HG03460 (cell line): Measurements from ENCODE around the gene RNASE13.
"Not testable (repeated sequence)": the region's sequence is repeated elsewhere in the genome, so short reads cannot be mapped to it uniquely, and the experiment has no call there.

Experiments
- ATAC-seq: cut with Tn5 transposase; IDR thresholded peaks from one replicate; pipeline ENCODE4 v1.9.1; 2021; ENCODE audit not compliant: unreplicated experiment

Gene RNASE13

DNA sequence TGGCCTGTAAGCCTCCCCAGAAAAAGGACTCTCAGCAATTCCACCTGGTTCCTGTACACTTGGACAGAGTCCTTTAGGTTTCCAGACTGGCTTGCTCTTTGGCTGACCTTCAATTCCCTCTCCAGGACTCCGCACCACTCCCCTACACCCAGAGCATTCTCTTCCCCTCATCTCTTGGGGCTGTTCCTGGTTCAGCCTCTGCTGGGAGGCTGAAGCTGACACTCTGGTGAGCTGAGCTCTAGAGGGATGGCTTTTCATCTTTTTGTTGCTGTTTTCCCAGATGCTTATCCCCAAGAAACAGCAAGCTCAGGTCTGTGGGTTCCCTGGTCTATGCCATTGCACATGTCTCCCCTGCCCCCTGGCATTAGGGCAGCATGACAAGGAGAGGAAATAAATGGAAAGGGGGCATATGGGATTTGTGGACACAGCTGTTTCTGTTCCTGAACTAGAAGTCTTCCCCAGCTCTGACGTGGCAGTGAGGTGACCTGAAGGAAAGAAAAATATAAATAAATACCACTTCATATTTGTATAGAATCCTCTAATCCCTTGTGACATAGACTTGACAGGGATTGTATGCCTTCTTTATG lies 8.9 kb upstream of the RNASE13 start:
- no peak for ATAC-seq

DNA sequence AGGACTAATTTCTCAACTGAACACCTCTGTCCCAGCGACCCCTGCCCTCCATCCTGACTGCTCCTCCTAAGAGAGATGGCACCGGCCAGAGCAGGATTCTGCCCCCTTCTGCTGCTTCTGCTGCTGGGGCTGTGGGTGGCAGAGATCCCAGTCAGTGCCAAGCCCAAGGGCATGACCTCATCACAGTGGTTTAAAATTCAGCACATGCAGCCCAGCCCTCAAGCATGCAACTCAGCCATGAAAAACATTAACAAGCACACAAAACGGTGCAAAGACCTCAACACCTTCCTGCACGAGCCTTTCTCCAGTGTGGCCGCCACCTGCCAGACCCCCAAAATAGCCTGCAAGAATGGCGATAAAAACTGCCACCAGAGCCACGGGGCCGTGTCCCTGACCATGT lies 8.3 kb upstream of the RNASE13 start:
- ATAC-seq, result no peak

DNA sequence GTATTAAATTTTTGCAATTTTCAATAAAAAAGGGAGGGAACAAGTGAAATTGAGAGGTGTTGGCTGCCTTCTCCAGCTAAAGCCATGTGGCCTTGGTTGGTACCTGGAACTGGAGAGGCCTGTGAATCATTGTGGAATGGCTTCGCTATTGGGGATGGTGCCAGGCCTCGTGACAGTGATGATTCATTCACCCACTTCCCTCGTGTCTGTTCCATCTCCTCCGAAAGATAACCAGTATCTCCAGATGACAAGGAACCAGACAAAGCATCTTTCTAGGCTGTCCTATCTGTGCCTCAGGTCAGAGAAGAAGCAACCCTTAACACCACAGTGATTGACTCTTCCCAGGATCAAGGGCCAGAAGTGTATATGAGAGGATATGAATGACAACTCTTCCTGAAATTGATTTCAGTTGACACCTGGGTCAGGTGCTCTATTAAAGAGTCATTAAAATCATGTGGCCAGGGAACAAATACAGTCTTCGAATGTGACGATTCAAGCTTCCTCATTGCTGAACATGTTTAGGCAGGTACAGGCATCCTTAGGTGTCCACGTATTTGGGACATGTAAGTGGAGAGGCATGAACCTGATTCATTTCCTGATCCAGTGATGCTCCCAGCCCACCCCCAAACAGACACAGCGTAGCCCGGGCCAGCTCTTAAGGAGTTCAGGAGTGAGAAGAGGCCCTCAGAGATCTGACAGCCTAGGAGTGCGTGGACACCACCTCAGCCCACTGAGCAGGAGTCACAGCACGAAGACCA lies 7.2 kb upstream of the RNASE13 start, which contains the start of gene RNASE7:
TSS of gene RNASE7 (plus strand) at position 687 of the 758 bp plus-strand sequence. CDS start 631 bp downstream, outside the sequence.
- ATAC-seq, result no peak

DNA sequence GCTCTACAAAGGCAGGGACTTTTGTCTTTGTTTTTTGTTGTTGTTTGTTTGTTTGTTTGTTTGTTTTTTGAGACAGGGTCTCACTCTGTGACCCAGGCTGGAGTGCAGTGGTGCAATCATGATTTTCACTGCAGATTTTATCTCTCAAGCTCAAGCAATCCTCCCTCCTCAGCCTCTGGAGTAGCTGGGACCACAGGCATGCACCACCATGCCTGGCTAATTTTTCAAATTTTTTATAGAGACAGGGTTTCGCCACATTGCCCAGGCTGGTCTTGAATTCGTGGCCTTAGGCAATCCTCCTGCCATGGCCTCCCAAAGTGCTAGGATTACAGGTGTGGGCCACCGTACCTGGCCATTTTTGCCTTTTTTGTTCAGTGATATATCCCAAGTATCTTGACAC lies 6.3 kb upstream of the RNASE13 start:
- ATAC-seq, result not testable (repeated sequence)

- ATAC-seq, result no peak
Measured at GRCh38 chr14:21040370-21040925, 5.8 kb upstream of the RNASE13 start.

DNA sequence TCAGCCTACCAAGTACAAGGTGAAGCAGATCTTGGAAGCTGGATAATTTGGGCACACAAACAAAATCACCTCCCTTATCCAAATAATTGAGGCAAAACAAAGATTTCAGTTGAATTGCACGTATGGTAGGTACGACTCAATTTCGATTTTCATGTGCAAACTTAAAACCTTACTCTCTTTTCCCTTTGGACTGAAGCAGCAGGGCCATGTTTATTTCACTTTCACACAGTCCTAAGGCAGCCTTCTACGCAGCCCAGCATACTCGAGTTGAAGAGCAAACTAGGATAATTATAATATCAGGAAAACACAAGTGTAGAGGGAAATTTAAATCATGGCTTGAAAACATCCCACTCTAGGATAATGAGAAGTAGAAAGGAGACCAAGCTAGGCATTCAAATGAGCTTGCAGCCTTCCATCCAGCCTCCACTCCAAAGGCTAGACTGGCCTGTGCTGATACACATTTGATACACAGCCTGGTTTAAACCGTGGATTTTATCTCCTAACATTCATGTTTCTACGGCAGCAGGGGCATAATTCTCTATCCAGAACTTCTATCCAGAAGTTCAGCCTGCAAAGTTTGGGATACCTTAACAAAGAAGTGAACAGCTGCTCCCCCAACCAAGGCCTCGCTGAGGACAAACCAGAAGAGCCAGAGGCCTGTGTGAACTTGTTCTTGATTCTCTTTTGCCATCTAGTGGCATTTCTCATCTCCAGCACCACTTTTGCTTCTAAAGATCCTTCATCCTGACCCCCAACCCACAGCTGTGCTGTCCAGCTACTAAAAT lies 5.2 kb upstream of the RNASE13 start:
- no peak for ATAC-seq

DNA sequence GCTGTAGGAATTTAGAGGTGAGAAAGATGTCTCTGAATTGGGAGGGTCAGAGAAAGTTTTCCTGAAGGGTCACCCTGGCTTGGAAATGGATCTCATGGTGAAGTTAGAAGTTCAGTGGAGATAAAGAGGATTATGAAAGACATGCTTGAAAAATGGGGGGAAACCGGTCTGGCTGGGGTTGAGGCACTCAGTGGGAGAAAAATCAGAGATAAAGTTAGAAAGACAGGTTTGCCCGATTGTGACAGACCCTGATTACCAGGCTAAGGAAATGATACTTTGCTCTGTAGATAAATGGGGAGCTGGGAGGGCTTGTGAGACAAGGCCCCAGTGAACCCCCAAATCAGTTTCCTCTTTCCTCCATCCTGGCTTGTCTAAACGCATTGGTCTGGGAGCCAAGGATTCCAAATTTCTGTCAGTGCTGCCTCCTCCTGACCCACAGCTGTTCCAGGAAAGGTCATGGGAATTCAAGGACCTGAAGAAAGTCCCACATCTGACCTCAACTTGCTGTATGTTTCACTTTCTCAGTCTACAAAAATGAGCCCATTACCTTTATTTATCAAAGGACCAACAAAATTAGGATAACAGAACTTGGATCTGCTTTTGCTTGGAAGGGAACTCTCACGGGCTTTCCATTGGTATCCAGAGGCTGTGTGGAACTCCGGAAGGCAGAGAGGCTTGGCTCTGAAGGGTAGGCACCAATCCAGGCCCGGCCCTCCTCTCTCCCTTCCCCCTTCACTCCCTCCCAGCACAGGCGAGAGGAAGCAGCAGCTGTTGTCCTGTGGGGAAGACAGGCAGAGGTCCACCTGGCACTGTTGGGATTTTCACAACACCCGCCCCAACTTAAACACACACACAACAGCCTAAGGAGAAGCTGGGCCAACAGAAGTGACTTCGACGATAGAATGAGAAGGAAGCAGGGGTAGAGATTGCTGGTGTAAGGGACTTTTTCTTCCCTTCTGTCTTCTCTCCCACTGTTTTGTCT lies 4.1 kb upstream of the RNASE13 start:
- no peak for ATAC-seq

- ATAC-seq, result no peak
Measured at GRCh38 chr14:21037156-21037555, 2.5 kb upstream of the RNASE13 start.

DNA sequence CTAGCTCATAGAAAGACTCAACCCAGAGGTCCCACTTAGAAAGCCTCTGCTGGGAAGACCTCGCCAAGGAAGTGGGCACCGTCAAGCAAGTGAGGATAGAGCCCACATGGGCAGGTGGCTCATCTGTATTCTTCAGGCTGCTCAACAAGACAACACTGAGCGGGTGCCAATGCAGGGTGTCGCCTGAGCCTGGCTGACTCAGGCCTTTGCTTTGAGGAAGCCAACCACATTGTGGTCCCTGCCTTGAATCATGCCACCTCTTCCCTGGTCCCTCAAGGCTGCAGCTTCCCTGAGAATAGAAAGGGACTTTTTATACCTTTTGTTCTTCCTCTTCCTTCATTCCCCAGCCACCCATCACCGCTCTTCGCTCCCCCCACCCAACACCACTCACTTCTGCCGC lies 2.1 kb upstream of the RNASE13 start:
- ATAC-seq, result no peak

DNA sequence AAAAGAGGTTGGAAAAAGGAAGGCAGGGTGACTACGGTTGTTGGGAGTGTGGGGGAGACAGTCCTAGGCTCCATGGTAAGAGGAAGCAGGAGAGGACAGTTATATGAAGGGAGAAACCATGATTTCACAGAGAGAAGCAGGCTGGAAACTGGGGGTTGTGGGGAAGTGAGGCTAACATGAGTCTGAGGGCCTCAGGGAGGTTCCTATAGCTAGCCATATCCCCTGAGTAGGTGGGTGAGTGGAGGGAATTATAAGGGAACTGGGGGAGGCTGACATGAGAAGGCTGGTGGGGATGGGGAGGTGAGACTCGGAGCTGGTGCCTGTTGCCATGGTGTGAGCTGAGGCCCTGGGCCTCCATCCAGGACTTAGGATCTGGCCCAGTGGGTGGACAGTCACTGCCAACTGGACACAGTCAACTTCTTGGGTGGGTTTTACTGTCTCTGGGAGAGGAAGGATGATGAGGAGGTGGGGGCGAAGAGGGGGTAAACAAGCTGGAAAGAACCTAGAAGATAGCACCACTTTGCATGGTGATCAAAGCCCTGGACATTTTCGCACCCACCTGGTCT lies 1.4 kb downstream of the RNASE13 start:
- no peak for ATAC-seq

DNA sequence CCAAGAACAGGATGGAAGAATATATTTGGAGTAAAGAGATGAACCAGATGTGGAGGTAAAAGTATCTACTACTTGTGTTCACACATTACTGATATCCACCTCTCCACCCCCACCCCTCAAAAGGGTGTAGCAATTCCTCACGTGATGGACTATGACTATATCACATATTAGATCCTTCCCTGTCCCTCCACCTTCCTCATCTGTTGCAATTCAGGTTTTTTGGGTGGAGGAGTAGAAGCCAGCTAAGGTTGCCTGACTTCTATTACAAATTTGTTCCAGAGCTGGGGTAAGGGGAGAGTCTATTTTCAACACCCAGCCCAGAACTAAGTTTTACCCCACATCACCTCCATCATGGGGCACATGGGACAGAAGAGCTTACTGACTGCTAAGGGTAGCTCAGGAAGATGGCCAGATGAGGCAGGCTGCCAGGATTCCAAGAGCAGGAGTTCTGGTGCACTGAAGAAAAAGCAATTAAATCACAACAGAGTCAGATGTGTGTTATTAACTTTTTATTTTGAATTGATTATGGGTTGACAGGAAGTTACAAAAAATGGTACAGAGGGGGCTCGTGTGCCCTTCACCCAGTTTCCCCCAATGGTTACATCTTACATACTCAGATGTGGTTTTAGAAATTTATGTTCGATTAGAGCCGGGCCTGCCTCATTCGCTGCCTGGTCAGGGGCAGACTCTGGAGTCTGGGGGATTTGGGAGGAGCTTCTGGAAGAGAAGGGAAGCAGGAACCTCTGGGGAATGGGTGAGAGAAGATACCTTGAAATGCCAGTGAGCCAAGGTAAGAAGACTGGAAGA lies 2.1 kb downstream of the RNASE13 start:
- ATAC-seq, result no peak

GRCh38 chr14:21030531-21030930 lies 4.1 kb downstream of the RNASE13 start:
- no peak for ATAC-seq

GRCh38 chr14:21029917-21030316 lies 4.7 kb downstream of the RNASE13 start, which contains the start of gene TPPP2:
Gene TPPP2 (plus strand): TSS chr14:21030217. CDS start chr14:21030582, 365 bp downstream.
- no peak for ATAC-seq

- ATAC-seq, result no peak
Measured at GRCh38 chr14:21026988-21027315, 7.7 kb downstream of the RNASE13 start.

GRCh38 chr14:21026274-21026987 lies 8.2 kb downstream of the RNASE13 start:
- ATAC-seq, result no peak

DNA sequence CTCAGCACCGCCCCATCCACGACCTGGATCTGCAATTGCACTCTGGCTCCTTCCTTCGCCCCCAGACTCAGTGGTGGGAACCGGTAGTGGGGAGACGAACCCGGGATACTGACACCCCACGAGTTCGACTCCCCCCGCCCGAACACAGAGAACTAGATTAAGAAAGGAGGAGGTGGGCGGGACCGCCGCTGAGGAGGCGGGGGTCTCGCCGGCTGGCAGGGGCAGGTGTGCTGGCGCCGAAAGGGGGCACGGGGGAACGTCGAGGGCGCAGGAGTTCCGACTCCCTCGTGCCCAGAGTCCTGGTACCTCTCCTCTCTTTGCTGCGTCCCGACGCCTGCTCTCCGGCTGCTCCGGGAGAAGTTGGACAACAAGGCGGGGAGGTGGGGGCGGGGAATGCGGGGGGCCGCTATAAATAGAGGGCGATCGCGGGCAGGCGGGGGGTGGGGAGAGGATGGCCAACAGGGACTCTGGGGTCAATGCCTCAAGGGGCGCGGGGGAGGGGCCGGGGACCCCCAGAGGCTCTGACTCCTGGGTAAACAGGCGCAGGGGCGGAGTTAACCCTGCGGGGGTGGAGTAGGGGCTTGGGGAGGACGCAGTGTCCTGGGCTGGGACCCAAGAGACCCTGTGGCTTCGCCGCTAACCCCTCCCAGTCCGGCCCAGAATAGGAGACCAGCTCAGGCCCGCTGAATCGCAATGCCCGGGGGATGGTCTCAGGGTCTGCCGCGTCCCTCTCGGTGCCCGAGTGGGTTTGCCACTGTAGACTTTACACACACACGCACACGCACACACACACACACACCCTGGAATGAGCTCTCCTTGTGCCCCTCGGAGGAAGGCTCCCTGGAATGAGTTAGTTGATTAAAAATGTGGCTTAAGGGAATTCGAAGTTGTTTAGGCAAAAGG lies 9.0 kb downstream of the RNASE13 start:
- no peak for ATAC-seq

DNA sequence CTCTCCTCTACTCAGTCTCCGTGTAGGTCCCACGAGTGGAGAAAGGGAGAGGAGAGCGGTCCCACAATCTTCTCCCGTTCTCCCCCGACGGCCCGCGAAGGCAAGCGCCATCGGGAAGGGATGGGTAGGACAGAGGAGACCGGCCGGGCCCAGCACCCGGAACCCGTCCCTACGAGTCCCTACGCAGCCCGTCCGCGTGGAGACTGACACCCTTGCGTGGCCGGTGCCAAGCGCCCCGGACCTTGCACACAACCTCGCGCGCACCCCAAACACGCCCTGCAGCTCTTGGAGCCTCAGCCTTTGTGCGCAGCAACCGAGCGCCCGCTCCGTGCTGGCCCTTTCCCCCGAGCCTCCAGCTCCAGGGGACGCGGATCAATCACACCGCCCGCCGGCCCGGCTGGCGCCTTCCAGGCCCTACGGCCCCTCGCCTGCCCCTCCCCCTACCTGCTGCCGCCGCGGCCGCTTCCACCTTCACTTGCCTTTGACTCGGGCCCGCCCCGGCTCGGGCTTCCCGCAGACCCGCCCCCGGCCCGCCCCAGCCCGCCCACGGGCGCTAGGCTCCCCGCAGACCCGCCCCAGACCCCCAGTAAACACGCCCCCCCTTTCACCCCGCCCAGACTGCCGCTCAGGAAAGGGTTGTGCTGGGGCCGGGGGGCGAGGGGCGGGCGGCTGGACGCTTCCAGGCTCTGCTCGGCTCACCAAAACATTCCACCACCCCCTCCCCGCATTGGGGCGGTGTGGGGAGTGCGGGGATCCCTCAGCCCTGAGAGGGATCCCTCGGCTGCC lies 9.8 kb downstream of the RNASE13 start, which contains the start of gene NDRG2:
TSS of gene NDRG2 (minus strand) at position 477 of the 786 bp plus-strand sequence. CDS start 1,746 bp downstream, outside the sequence.
- ATAC-seq, result no peak
